ENCODE data around the gene TCEA2.
A peak's percentile ranks its signal among the peaks of the same experiment; 100 is the strongest.

Gene TCEA2

GRCh38 chr20:64099880-64100565 is 37.0 kb downstream of the TCEA2 start:
- no peak for DNase-seq

DNA sequence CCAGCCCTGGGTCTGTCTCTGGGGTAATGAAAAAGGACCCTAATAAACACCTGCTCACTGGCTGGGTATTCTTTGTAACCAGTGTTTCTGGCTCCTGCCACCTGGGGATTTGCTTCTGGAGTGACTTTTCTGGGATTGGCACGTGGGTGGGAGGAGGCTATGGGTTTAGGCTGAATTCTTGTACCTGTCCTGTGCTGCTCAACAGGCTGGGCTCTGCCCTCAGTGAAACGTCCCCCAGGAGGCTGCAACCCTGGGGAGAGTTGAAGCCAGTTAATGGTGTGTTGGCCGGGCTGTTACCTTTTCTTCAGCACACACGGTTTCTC is 37.5 kb downstream of the TCEA2 start:
- no peak for DNase-seq

DNA sequence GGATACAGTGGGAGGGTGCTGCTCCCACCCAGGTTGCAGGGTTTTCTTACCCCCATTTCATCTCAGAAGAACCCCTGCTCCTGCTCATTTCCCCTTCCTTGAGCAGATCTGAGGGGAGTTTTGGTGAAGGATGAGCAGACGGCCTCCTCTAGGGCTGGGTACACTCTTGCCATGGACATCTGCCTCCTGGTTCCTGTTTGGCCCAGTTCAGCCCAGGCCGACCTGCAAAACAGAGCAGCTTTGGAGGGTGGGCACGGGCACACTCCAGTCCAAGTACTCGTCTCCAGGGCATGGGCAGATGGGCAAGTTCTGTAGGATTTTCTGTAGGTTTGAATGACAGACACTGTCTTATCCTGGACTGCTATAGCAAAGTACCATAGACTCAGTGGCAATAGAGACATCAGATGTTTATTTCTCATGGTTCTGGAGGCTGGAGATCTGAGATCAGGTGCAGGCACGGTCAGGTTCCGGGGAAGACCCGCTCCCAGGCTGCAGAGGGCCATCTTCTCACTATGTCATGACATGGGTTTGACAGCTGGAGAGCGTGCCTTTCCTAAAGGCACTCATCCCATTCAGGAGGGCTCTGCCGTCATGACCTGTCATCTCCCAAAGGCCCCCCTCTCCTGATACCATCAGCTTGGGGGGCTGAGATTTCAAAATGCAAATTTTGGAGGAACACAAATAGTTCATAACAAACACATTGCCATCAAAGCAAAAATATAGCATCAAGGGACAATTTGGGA is 38.1 kb downstream of the TCEA2 start:
- no peak for DNase-seq

GRCh38 chr20:64101731-64102621 is 39.0 kb downstream of the TCEA2 start:
- DNase-seq, result peak; percentile 58

DNA sequence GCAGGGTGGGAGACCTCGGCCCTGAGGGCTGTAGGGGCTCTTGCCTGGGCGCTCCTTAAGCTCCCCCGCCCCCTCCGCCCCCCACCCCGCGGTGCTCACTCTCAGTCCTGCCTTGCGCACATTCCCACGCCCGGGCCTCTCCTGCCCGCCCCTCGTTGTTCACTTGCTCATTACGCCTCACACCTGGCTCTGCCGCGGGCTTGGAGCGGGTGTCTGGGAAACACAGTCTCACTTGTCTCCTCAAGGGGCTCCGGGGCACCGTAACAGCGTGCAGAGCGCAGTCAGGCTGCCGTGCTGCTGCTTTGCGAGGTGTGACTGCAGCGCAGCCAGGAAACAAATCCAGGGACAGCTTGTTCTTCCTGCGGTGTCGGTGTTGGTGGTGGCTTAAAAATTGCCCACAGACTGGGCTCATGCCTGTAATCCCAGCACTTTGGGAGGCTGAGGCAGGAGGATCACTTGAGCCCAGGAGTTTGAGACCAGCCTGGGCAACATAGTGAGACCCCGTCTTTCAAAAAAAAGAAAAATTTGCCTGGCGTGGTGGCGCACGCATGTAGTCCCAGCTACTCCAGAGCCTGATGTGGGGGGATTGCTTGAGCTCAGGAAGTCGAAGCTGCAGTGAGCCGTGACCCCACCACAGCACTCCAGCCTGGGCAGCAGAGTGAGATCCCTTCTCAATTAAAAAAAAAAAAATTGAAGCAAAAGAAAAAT is 39.8 kb downstream of the TCEA2 start:
- no peak for DNase-seq

DNA sequence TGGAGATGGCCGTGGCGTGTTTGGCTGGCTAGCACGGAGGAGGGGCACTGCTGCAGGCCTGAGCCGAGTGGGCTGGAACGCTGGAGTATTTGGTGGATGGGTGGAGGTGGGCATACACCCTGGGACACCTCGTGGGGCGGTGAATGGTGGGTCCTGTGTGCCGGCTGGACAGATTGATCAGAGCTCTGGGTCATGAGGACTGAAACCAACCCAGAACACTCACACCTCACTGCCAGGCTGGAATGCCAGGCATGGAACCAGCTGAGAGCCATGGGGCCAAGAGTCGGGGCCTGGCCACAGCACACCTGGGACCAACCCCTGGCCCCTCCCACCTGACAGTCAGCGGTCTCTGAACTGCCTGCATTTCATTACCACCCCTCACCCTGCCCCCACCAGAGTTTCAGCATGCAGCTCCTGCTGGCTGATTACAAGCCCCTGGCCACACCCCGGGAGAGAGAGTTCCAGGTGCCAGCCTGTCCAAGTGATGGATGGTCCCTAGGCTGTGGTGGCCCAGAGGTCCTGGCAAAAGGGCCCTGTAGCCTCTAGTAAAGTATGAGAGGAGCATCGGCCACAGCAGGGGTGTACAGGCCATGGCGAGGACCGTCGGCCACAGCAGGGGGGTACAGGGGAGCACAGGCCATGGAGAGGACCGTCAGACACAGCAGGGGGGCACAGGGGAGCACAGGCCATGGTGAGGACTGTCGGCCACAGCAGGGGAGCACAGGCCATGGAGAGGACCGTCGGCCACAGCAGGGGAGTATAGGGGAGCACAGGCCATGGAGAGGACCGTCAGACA is 41.1 kb downstream of the TCEA2 start:
- DNase-seq, result peak; percentile 0

GRCh38 chr20:64104667-64105451 is 41.9 kb downstream of the TCEA2 start:
- DNase-seq, result no peak

GRCh38 chr20:64105846-64106434 is 42.9 kb downstream of the TCEA2 start:
- no peak for DNase-seq

DNA sequence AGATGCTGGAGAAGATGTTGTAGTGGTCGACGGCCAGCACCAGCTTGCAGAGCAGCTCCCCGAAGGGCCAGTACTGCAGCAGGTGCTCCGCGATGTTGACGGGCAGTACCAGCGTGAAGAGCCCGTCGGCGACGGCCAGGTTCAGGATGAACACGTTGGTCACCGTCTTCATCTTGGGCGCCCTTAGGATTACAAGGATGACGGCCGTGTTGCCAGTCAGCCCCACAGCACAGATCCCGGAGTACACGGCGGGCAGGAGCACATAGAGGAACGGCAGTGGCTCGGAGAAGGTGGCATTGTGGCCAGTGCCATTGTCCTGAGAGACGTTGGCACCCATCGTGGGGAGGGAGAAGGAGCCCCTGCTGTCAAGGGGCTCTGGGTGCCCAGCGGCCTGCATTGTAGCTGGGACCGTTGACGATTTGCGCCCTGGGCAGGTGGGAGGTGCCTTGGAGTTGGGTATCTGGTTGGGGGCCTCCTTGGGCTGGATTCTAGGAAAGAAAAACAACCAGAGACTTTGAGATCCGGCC is 43.5 kb downstream of the TCEA2 start:
- no peak for DNase-seq

DNA sequence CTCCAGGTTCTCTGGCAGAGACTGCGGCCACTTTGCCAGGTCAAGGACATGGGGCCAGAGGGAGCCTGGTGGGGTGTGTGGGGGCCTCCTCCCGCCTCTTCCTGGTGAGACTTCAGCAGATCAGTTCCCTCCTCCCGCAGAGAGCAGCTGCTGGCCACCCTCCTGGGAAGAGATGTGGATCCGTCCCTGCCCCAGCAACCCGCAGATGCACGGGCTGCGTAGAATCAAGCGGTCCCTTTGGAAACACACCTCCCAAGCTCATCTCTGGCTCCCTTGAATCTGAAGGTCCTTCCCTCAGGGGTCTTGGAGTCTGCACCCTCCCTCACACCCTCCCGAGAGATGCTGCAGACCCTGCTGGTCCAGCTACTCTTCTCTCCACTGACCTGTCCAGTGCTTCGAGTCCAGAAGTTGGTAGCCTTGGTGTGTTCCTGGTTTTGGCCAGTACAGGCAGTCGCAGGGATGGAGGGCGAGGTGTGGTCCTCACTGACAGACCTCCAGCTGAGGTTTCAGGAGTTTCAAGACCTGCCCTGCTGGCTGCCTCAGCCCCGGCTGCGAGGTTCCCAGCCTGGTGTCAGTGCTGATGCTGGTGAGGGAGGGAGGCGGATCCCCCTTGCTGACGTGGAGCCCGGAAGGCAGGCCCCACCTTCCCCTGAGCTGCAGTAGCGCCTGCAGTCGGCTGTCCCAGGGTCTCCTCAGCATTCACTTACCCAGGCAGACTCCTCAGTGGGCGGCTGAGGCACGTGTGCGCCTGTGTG is 44.2 kb downstream of the TCEA2 start, which contains the start of gene NPBWR2:
Gene NPBWR2 (minus strand): TSS at position 585 of the 755 bp plus-strand sequence. CDS start 734 bp downstream, outside the sequence.
- DNase-seq, result no peak

DNA sequence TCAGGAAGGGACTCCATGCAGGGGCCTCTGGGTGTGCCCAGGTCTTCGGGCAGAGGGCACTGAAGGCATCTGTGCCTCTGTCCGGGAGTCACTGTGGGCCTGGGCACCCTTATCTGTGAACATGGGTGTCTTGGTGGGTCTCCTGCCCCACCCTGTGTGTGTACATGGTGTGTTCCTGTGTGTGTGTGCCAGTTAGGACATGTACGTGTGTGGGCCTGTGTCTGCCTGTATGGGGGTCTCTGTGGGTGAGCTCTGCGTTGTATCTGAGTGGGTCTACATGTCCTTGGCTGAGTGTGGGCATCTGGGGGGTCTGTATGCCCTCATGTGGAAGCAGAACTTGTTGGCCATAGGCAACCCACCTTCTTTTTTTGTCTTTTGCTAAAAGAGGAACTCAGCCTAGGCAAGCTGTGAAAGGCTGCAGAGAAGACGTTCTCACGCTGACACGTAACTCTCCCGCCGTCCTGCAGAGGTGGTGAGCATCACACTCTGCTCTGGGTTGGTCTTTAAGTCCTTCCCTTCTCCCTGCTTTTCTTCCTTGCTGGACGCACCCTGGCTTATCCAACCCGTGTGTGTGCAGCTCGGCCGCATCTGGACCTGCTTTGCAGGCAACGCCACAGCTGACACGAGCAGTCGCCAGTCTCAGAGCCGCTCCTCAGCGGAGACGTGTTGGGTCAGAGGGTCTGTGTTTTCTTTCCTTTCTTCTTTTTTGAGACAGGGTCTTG is 44.9 kb downstream of the TCEA2 start:
- no peak for DNase-seq

GRCh38 chr20:64108731-64109681 is 46.0 kb downstream of the TCEA2 start:
- no peak for DNase-seq

GRCh38 chr20:64109831-64110391 is 46.9 kb downstream of the TCEA2 start:
- DNase-seq, result no peak

DNA sequence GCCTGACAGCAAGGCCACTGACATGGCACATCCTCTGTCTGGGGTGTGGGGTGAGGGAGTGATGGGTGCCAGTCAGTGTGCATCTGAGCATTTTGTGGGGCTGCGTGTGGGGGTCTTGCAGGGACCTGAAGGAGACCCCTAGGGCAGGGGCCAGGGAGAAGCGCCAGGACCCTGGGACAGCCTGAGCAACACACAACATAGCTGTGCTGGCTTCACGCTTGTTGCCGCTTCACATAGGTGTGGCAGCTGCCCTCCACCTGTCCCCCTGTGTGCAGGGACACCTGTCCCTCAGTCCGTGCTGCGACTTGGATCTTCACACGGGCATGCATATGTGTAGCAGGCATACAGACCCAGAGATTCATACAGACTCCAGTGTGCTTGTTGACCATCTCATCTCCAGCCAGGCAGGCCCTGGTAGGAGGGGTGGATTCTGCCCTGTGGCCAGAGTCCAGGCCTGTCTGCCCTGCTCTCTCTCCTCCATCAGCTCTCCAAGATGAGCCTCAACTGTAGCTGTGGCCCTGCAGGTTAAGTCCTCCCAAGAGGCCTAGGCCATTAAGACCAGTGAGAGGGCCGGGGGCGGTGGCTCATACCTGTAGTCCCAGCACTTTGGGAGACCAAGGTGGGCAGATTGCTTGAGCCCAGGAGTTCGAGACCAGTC is 47.5 kb downstream of the TCEA2 start:
- no peak for DNase-seq

DNA sequence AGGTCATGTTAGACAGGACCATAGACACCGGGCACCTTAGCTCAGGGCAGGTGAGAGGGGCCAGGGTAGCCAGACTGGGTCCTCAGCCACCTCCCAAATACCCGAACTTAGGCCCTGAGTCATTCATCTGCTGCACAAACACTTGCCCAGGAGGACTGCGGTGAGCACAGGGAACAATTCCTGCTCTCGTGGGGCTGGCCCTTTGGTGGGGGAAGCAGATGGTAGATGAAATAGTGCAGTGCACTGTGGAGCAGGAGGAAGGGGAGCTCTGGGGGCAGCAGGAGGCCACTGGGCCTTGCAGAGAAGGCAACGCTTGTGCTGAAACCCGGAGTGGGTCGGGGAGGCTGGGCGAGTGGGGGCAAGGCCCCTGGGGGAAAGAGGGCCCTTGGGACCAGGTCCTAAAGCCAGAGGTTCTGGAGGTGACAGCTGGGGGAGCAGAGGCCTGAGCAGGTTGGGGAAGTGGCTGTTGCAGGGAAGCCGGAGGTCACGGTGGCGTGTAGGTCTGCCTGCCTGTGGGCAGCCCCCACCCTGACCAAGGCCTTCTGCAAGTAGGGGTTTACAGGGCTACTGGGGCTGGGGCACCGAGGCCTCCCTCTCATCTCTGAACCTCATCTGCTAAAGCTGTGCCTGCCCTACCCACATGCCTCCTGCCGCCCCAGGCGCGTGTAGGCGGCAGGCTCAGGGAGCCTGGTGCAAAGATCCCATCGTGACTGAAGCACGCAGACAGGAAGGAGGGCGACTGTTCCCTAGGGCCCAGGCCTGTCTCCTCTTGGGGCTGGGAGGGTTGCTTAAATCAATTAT is 49.0 kb downstream of the TCEA2 start:
- no peak for DNase-seq

Data from stimulated activated CD4-positive, alpha-beta T cell treated with anti-CD3 and anti-CD28 coated beads, Interleukin-1b, Interleukin-23, amount 100 ng/mL, for 48 hours (primary cell).